ENCODE results near the gene KCNQ1.
"Not testable (repeated sequence)": the region's sequence is repeated elsewhere in the genome, so short reads cannot be mapped to it uniquely, and the experiment has no call there.

Gene KCNQ1

DNA sequence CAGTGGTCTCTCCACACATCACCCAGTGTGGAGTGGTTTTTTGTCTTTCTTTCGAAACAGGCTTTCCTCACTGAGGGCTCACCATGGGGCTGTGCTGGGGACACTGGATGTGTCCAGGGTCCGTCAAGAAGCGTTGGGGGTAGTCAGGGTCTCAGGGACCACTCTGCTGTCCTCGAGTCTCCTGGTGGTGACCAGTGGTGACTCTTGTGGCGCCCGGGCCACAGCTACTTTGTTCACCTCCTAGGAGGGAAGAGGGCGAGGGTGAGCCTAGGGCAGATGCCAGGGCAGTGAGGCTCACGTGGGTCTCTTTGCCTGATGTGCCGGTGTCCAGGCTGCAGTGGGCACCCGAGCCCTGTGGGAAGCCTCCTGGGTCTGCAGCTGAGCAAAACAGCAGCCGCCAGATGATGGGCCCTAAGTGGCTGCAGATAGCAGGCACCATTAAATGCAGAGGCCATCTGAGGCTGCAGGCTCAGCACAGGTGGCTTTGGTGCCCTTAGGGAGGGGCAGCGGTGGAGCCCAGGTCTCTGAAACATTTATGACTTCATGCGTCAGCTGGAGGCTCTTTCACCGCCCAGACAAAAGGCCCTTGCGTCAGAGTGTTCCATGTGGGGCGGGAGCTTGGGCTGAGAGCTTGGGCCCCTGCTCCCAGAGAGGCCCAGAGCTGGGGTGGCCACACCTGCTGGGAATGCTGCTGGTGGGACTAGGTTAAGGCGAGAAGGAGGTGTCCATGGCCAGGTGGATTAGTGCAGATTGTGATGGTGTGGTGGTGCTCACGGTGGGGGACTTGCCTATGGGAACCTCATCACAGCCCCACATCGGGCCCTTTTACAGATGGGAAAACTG is 29.5 kb downstream of the KCNQ1 start:
- no peak for DNase-seq (ENCODE audit: low read depth)

DNA sequence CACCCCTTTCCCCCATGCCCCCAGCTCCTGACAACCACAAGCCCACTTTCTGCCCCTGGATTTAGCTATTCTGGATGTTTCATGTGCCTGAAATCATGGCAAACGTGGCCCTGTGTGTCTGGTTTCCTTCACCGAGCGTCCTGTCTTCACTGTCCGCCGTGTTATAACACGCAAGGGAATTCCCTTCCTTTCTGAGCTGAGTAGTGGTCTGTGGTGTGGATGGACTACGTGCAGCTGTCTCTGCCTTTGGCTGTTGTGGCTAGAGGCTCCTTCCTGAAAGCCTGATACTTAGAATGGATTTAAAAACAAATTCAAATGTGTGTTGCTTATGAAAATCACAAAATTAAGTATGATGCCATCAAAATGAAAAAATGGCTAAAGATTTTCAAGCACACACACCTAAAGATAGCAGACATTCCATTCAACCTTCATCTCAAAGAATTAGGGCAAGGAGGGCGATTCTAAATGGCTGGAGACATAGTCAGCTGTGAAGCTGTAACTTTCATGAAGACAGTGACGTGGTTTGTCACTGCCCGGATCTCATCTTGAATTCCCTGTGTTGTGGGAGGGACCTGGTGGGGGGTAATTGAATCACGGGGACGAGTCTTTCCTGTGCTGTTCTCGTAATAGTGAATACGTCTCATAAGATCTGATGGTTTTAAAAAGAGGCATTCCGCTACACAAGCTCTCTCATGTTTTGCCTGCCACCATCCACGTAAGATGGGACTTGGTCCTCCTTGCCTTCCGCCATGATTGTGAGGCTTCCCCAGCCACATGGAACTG is 30.5 kb downstream of the KCNQ1 start:
- no peak for DNase-seq (ENCODE audit: low read depth)

DNA sequence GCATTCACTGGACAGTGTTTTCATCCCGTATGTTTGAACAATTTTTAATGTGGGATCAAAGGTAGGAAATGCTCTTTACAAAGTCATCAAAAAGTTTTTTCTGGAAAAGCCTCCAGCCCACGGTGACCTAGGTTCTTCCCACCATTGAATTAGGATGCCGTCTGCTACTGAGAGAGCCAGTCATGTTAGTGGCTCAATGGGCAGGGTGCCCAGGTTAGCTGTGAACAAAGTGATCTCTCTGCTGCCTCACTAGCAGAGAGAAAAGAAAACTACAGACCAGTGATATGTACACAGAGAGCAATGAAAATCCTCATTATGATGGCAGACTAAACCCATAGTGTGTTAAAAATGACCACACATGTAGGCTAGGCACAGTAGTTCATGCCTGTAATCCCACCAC is 32.4 kb downstream of the KCNQ1 start:
- DNase-seq (ENCODE audit: low read depth): no peak

DNA sequence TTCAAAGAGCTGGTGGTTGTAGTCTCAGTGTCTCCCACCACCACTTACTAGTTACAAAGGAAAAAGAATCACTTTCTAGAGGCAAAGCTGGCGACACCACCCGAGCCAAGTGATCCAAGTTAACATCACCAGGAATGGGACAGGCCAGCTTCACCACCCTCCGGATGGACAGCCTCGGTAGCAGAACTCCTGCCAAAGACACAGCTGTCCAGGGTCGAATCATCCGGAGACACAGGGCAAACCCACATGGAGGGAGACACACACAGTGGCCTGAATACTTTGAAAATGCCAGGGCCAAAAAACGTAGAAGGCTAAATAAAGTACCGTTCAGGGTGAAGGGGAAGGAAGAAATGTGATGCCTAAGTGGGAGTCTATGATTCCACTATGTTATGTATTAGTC is 33.1 kb downstream of the KCNQ1 start:
- no peak for DNase-seq (ENCODE audit: low read depth)

DNA sequence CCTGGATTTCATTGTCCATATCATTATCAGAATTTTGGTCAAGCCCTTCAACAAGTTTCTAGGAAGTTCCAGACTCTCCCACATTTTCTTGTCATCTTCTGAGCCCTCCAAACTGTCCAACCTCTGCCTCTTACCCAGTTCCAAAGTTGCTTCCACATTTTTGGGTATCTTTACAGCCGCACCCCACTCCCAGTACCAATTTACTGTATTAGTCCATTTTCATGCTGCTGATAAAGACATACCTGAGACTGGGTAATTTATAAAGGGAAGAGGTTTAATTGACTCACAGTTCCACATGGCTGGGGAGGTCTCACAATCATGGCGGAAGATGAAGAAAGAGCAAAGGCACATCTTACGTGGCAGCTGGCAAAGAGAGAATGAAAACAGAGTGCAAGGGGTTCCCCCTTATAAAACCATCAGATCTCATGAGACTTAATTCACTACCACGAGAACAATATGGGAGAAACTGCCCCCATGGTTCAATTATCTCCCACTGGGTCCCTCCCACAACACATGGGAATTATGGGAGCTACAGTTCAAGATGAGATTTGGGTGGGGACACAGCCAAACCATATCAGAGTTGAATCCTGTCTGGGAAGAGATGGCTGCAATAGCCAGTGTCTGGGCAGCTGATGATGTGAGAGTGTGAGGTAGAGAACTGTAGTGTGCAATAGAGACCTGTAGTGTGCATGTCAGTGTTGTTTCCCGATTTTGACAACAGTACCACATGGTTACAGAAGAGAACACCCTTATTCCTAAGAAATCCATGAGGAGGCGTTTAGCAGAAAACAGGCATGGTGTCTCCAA is 35.5 kb downstream of the KCNQ1 start:
- not testable (repeated sequence) for DNase-seq (ENCODE audit: low read depth)

DNA sequence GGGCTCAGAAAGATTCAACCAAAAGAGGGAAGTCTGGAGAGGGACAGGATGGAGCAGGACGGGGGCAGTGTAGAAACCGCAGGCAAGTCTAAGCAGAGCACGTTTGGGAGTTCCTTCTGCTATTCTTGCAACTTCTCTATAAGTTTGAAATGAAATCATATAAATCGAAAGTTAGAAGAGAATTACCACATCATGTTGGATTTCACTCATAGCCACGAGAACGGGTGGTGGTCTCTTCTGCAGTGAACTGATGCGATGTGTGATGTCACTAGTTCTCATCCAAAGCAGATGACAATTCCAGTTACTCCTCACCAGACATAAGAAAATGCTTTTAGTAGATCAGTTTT is 36.0 kb downstream of the KCNQ1 start:
- no peak for DNase-seq (ENCODE audit: low read depth)

DNA sequence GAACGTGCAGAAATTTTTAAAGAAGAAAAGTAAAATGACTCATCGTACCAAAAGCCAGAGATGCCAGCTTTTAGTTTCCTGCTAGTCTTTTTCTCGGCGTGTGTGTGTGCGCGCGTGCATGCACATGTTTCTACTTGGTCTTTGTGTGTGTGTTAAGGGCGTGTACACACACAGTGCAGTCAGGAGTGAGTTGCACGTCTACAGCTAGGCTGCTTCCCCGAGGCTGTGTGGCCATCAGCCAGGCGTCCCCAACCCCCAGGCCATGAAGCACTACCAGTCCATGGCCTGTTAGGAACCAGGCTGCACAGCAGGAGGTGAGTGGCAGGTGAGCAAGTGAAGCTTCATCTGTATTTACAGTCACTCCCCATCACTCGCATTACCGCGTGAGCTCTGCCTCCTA is 36.4 kb downstream of the KCNQ1 start:
- DNase-seq (ENCODE audit: low read depth): no peak

DNA sequence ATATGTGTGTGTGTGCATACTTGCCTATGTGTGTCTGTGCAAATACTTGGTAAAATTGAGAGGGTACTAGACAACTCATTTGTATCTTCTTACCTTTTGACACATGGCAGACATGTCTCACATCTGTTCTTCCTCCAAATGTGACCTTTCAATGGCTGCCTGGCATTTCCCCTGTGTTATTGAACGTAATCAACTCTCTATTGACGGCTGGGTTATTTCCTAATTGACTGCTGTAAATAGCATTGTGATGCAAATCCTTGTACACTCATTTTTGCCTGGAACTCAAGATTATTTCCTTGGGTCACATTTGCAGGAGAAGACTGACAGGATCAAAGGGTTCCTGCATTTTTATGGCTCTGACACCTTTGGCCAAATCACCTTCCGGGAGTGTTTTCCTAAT is 37.4 kb downstream of the KCNQ1 start:
- no peak for DNase-seq (ENCODE audit: low read depth)

DNA sequence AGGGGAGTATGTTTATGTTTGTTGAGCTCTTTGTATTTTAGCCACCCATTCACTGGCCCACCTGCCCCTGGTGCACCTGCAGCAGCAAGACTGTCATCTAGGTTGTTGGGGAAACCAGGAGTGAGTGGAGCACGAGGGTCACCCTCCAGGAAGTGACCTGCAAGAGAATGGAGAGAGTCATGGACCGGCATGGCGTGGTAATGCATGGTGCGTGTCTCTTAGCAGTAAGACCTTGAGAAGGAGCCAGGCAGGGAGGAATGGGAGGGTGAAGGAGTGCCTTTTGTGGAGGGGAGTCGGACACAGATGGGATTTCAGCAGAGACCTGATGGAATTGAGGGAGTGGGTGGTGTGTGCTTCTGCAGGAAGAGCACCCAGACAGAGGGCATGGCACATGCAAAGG is 37.9 kb downstream of the KCNQ1 start:
- no peak for DNase-seq (ENCODE audit: low read depth)

DNA sequence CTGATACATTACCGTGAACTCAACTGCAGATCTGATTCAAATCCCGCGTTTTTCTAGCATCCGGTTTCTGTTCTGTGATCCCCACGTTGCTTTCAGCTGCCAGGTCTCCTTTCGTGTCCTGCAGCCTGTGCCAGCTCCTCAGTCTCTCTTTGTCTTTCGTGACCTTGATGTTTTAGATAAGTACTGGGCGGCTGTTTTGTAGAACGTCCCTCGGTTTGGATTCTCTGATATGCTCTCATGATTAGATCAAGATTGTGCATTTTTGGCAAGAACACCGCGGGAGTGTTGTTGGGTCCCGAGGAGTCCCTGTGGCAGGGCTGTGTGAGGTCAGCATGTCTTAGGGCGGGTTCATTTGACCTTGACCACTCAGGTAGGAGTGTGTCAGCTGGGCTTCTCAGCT is 38.6 kb downstream of the KCNQ1 start:
- no peak for DNase-seq (ENCODE audit: low read depth)

DNA sequence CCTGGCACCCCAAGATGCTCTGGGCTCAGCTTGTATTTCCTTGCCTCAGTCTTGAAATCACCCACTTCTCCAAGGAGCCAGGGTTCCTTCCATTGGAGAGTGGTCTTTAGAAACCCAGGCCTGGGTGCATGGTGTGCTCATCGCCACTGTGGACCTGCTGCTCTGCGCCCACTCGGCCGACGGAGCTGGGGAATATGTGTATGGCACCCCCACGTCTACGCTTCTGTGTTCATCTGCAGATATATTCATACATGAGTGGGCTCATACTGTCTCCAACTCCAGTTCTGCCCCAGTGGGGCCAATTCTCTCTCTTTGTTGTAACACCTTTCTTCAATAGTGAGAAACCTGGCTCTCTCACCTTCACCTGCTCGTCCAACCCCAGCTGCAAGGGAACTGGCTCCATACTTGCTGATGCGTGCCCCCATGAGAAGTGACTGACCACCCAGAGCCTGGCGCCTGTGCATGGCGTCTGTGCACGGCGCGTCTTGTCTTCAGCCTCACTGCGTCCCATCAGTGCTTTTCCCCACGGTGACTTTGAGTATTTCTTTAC is 39.8 kb downstream of the KCNQ1 start:
- no peak for DNase-seq (ENCODE audit: low read depth)

DNA sequence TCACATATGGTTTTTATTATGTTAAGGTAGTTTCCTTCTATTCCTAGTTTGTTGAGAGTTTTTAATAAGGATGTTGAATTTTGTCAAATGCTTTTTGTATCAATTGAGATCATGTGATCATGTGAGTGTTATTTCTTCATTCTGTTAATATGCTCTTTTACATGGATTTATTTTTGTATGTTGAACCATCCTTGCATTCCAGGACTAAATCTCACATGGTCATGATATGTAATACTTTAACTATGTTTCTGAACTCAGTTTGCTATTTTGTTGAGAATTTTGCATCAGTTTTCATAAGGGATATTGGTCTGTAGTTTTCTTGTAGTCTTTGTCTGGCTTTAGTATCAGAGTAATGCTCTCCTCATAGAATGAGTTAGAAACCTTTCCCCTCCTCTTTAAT is 43.2 kb downstream of the KCNQ1 start:
- no peak for DNase-seq (ENCODE audit: low read depth)

DNA sequence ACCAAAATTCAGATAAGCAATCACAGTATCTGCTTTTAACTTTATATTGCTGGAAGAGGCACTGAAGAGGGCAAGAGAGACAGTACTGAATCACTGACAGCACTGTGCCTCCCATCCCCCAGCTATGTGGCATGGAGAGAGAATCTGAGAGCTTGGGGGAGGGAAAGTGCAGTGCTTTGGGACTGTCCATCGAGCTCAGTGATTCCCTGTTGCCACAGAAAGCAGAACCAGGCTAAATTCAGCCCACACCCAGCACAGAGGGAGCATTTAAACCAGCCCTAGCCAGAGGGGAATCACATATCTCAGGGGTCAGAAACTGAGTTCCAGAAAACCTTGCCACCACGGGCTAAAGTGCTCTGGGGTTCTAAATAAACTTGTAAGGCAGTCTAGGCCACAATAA is 44.3 kb downstream of the KCNQ1 start:
- DNase-seq (ENCODE audit: low read depth): no peak

DNA sequence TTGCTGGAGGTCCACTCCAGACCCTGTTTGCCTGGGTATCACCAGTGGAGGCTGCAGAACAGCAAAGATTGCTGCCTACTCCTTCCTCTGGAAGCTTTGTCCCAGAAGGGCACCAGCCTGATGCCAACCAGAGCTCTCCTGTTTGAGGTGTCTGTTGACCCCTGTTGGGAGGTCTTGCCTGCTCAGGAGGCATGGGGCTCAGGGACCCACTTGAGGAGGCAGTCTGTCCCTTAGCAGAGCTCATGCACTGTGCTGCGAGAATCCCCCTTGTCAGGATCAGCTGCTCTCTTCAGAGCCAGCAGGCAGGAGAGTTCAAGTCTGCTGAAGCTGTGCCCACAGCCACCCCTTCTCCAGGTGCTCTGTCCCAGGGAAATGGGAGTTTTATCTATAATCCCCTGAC is 53.1 kb downstream of the KCNQ1 start:
- DNase-seq (ENCODE audit: low read depth): not testable (repeated sequence)

DNA sequence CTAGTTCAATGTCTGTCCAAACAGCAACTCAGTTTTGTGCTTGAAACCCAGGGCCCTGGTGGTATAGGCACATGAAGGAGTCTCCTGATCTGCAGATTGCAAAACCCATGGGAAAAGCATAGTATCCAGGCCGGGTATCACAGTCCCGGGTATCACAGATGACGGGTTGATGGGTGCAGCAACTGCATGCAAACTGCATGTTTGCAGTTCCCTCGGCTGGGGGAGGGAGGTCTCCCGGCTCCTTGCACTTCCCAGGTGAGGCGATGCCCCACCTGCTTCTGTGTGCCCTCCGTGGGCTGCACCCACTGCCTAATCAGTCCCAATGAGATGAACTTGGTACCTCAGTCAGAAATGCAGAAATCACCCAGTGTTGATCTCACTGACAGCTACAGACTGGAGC is 53.9 kb downstream of the KCNQ1 start:
- no peak for DNase-seq (ENCODE audit: low read depth)

DNA sequence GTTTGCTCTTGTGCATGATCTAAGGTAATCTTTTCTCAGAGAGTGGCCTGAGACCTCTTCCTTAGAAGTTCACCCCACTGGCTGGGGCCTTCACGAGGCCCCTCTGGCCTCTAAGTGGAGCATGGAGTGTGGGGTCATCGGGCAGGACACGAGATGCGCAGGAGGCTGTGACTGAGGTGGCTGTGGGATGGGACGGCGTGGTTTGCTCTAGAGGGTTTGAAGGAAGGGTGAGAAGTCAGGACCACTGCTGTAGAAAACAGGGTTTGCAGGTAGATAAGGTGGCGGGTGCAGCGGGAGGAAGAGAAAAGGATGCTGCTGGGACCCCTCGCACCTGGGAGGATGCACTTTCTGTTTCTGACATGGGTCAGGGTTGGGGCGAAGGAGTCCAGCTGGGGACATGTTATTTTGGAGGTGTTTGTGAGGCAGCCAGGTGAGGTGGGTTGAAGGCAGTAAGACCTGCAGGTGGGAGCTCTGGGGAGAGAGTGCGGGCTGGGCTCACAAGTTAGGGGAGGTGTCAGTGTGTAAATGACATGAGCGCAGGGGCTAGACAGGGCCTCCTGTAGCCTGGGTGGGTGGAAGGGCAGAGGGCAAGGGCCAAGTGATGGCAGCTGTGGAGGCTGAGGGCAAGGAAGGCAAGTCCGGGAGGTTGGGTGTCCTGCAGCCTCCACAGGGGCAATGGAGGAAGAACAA is 62.5 kb downstream of the KCNQ1 start:
- no peak for DNase-seq (ENCODE audit: low read depth)

DNA sequence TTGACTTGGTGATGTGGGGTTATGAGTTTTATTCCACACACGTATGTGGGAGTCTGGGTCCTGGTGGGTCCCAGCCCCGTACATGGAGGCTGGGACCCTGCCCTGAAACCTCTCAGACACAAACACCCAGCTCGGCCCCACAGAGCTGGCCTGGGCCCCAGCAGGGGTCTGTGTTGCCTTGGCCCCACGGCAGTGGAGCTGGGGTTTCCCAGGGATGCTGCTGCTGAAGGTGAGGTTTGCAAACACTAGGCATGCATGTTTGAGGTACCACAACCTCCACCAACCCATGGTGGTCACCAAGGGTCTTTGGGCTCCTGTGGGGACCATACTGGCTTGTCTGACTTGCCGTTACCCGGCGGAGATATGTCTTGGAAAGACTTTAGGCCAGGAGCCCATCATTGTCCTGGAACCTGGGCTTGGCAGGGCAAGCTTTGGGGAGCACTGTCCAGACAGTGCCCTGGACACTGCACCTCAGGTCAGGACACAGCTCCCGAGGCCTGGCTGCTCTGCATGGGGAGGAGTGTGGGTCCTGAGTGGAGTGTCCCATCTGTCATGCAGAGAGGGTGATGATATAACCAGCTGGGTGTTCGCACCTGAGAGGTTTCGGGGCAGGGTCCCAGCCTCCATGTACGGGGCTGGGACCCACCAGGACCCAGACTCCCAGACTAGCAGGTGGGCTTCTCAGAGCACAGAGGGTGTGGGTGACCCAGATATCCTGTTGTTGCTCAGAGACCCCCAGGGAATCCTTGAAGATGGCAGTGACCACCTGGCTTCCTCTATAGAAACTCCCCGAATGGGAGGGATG is 63.3 kb downstream of the KCNQ1 start:
- DNase-seq (ENCODE audit: low read depth): no peak

DNA sequence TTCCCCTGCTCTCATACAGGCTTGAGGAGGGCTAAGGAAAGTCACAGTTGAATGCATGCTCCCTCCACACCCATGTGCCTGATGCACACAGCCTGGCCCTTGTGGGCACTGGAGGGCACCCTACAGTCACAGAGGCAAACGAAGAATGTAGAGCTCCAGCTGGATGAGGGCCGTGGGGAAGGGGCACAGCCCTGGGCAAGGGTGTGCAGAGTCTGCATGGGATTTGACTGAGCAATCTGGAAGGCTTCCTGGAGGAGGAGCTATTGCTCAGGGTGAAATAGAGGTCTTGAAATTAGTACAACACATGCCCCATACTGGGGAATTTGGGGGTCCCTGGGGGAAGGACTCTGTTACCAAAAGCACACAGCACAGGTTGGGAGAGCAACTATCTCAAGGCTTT is 64.0 kb downstream of the KCNQ1 start:
- no peak for DNase-seq (ENCODE audit: low read depth)

DNA sequence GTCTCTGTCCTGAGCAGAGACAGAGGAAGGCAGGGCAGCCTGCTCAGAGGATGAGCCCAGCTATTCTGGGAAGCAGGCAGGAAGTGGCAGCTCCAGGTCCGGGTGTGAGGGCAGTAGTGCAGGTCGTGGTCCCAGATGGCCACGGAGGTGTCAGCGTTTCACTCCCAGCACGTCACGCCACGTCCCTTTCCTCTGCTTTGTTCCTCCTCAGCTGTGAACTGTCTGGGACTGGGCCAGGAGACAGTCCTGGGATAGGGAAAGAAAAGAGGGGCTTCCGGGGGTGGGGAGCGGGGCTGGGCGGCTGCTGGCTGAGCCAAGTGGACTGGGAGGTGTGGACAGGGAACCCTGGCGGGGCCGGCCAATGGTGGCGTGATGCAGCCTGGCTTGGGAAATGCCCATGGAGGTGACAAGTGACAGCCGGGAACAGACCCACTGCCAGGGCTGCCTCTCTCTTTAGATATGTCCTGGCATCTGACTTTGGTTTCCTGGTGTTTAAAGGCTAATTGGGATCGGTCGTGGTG is 64.7 kb downstream of the KCNQ1 start:
- DNase-seq (ENCODE audit: low read depth): no peak

DNA sequence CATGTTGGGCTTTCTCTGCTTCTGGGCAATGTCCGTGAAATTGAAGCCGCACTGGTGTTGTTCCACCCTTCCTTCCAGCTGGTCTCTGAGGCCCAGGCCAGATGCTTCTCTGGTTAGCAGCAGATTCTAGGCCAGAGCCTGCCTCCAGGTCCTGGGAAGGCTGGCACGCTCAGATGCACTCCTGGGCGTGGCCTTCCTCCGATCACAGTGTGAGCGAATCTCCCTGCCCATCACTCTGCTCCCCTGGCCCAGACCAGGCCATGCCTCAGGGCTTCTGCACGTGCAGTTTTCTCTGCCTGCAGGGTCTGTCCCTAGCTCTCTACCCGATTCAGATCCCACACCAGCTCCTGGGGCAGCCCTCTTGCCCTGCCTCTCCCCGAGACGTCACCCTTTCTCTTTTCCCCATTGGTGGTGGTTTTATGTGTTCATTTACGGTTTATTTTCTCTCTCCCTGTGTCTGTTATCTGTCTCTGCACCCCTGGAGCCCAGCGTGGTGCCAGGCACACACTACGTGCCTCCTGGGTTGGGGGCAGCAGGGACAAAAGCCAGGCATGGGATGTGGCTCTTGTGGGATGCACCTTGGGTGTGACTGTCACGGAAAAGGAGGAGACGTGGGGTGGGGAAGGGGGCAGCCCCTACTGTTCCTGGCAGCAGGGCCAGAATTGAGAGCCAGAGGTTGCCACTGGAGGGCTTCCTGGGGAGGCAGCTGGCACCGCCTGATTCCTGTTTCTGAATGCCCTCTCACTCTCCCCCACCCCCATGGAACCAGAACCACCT is 66.0 kb downstream of the KCNQ1 start:
- no peak for DNase-seq (ENCODE audit: low read depth)
